Stomach (tissue), 9 donors: ENCODE measurements around the gene REN. TPM values are rescaled to one million over a fixed set of nuclear protein-coding genes. Genes with fewer than 3 reads are reported as not detected.

Source experiments
- DNase-seq, 2 donors: peaks; one replicate each; pipeline versions ENCODE4 v3.0.0 to v3.0.0-alpha.2; 2013 to 2019
- H3K27ac ChIP-seq, 5 donors: fragments of 200-600 bp in 4 of 5; sonication (generic) in 4 of 5; one replicate each; pipeline ENCODE4 v1.5.1; 2013 to 2019; ENCODE audit warnings: mild to moderate bottlenecking in 1 of 5, moderate library complexity in 1 of 5
- H3K27me3 ChIP-seq, 3 donors: fragments of 200-600 bp; sonication (generic); one replicate each; pipeline ENCODE4 v1.5.1; 2017 to 2019; ENCODE audit warnings: mixed run types in 1 of 3
- H3K36me3 ChIP-seq, 4 donors: fragments of 200-600 bp; sonication (generic); 1 replicate in 3 of 4; 2 replicates in 1 of 4; pipeline ENCODE4 v1.5.1; 2016 to 2019
- H3K4me1 ChIP-seq, 4 donors: fragments of 200-600 bp; sonication (generic); one replicate each; pipeline ENCODE4 v1.5.1; 2016 to 2019
- H3K4me3 ChIP-seq, 4 donors: fragments of 200-600 bp; sonication (generic) in 3 of 4; one replicate each; pipeline ENCODE4 v1.5.1; 2016 to 2019; ENCODE audit warnings: mild to moderate bottlenecking in 1 of 4
- H3K9me3 ChIP-seq, 4 donors: fragments of 200-600 bp; sonication (generic); one replicate each; pipeline ENCODE4 v1.5.1; 2016 to 2019
- EP300 ChIP-seq: sonication (generic); formaldehyde crosslinking; IDR thresholded peaks from one replicate; pipeline ENCODE4 v1.6.1; 2017; ENCODE audit warnings: antibody characterized with exemption
- POLR2A ChIP-seq, 4 donors: fragments of 450-650 bp; IDR thresholded peaks; one replicate each; pipeline ENCODE4 v1.6.1; 2016; ENCODE audit warnings: antibody characterized with exemption in 4 of 4, control low read depth in 2 of 4, mild to moderate bottlenecking in 1 of 4, moderate library complexity in 1 of 4
- POLR2AphosphoS5 ChIP-seq, 3 donors: sonication (generic); formaldehyde crosslinking; IDR thresholded peaks; one replicate each; pipeline ENCODE4 v1.6.1; 2016; ENCODE audit warnings: antibody characterized with exemption in 3 of 3
- WGBS, 5 donors: extraction: QIAGEN DNeasy Blood & Tissue Kit in 3 of 5; methylation state at CpG; one replicate each; pipeline versions ENCODE4 v1.1.5 to v1.1.7; 2013 to 2018; 5-methylcytosine and 5-hydroxymethylcytosine counted together
- intact Hi-C: fragments of 100-400 bp; cut with DNase I; formaldehyde crosslinking; loops from one replicate; pipeline ENCODE4 v1.15.1; 2023; ENCODE audit warnings: low total_unique reads
- polyA plus RNA-seq, 3 donors: library from polyadenylated mRNA; stranded (reverse); fragments of 200-250 nt; gene quantifications; one replicate each; pipeline ENCODE4 v1.2.3, GENCODE V29; 2013
- total RNA-seq, 5 donors: library from RNA; depleted of rRNA; stranded (reverse); fragments of >200 nt; gene quantifications; one replicate each; pipeline versions ENCODE4 v1.1.0 to v1.2.3, GENCODE V29; 2014 to 2016
- TF ChIP-seq, protein P1 (sequence below), 7 experiments: fragments of 450-650 bp in 4 of 7; fragments of 200-600 bp in 3 of 7; sonication (generic) in 3 of 7; IDR thresholded peaks; one replicate each; pipeline ENCODE4 v1.5.1; 2016 to 2019; ENCODE audit warnings: antibody characterized with exemption in 7 of 7, control low read depth in 2 of 7, mild to moderate bottlenecking in 1 of 7
- donor health status: healthy with polysubstance abuse.
- donor health status: Bipolar disorder and iron deficiency.
- donor health status: healthy.

Gene REN
- total and polyA plus RNA-seq, 8 donors = 0.08 TPM; not detected in 7

DNA sequence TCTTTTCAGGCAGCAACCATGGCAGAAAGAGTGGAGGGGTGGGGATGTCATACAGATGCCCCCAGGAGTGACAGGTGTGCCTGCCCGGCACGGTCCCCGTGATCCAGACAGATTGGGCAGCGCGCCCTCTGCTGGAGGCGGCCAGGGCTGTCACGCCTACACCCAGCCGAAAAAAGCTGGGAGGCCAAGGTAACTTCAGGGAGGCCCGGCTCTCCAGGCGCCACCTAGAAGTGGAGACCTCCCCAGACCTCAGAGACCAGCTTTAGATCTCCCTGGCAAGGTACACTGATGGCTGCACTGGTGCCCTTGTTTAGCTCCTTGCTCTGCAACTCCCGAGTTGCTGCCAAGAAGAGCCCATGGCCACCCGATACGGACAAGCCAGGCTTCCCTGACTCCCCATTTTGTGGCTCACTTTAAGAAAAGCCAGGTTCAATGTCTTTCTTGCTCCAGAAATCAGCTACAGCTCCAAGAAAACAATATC is 41.0 kb upstream of the REN start:
- 9 to 19% (median 12%) methylated on average over 13 of the region's 13 CpGs for WGBS, 5 donors
- Histone ChIP-seq H3K36me3 (no peaks in the 10 kb centered on the region), H3K4me3 (no peak overlapping the region)

DNA sequence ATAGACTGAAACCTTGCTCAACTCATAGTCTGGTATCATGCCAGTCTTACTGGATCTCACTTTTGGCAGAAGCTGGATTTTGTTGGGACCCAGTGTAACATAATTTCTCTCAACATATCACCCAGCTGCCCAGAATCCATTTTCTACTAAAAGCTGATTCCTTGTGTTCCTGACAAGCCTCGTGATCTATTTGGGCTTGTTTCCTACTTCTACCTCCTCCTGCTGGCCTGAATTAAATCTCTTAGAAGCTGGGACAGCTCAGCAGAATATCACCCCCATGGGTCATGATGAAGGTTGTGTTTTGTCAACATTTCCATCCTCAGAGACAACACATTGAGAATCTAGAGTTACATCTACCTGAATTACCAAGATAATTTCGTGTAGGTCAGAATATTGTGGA is 40.0 kb upstream of the REN start:
- 40 to 66% (median 50%) methylated on average over 2 of the region's 2 CpGs for WGBS, 5 donors
- intact Hi-C loops = no loop called here
- H3K27me3 ChIP-seq = peaks cover 0 to 17% (median 0%) of the 10 kb centered on the region in 3 donors

More for the DNA sequence above, 41.0 kb upstream of the REN start:
- Histone ChIP-seq H3K9me3 (no peaks in the 10 kb centered on the region), H3K4me1 (peaks cover 4 to 13% (median 9%) of the 10 kb centered on the region in 4 donors), H3K27me3 (peaks cover 0 to 14% (median 0%) of the 10 kb centered on the region in 3 donors), H3K27ac (peak overlapping the region in 3 of 5 donors; percentile 3 to 29 (median 20))
- intact Hi-C loops = no loop called here
- TF ChIP-seq EP300 (no peak), POLR2AphosphoS5 (IDR thresholded peaks at IDR 0.05) (peak in 1 of 3 donors; percentile 14), POLR2A (IDR thresholded peaks at IDR 0.05) (no peak)
- TF ChIP-seq, protein P1, sequence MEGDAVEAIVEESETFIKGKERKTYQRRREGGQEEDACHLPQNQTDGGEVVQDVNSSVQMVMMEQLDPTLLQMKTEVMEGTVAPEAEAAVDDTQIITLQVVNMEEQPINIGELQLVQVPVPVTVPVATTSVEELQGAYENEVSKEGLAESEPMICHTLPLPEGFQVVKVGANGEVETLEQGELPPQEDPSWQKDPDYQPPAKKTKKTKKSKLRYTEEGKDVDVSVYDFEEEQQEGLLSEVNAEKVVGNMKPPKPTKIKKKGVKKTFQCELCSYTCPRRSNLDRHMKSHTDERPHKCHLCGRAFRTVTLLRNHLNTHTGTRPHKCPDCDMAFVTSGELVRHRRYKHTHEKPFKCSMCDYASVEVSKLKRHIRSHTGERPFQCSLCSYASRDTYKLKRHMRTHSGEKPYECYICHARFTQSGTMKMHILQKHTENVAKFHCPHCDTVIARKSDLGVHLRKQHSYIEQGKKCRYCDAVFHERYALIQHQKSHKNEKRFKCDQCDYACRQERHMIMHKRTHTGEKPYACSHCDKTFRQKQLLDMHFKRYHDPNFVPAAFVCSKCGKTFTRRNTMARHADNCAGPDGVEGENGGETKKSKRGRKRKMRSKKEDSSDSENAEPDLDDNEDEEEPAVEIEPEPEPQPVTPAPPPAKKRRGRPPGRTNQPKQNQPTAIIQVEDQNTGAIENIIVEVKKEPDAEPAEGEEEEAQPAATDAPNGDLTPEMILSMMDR (IDR thresholded peaks at IDR 0.05) = peak in 5 of 7 experiments; percentile 64 to 91 (median 86)
- DNase-seq = peak; percentile 83 to 84

GRCh38 chr1:204205486-204205885 is 39.3 kb upstream of the REN start:
- Histone ChIP-seq H3K27ac (no peak overlapping the region), H3K4me1 (peaks cover 4 to 13% (median 9%) of the 10 kb centered on the region in 4 donors), H3K36me3 (no peaks in the 10 kb centered on the region), H3K27me3 (peaks cover 0 to 24% (median 0%) of the 10 kb centered on the region in 3 donors), H3K9me3 (no peaks in the 10 kb centered on the region), H3K4me3 (no peak overlapping the region)
- no peak for DNase-seq
- TF ChIP-seq, protein P1 (IDR thresholded peaks at IDR 0.05) = no peak
- TF ChIP-seq POLR2AphosphoS5 (IDR thresholded peaks at IDR 0.05) (no peak), POLR2A (IDR thresholded peaks at IDR 0.05) (no peak), EP300 (no peak)
- intact Hi-C loops = no loop called here

More for the DNA sequence above, 40.0 kb upstream of the REN start:
- no peaks in the 10 kb centered on the region for H3K9me3 ChIP-seq
- H3K36me3 ChIP-seq = no peaks in the 10 kb centered on the region
- no peak overlapping the region for H3K27ac ChIP-seq
- TF ChIP-seq POLR2AphosphoS5 (IDR thresholded peaks at IDR 0.05) (no peak), EP300 (no peak), POLR2A (IDR thresholded peaks at IDR 0.05) (no peak)
- TF ChIP-seq, protein P1 (IDR thresholded peaks at IDR 0.05) = no peak
- peaks cover 4 to 13% (median 9%) of the 10 kb centered on the region in 4 donors for H3K4me1 ChIP-seq
- no peak for DNase-seq
- no peak overlapping the region for H3K4me3 ChIP-seq

DNA sequence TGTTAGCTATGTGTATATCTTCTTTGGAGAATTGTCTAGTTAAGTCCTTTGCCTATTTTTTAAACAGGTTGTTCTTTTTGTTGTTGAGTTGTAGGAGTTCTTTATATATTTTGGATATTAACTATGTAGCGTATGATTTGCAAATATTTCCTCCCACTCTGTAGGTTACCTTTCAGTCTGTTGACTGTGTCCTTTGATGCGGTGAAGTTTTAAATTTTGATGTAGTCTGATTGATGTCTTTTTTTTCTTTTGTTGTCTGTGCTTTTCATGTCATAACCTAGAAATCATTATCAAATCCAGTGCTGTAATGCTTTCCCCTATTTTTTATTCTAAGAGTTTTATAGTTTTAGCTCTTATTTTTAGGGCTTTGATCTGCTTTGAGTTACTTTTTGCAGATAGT is 38.8 kb upstream of the REN start:
- no peak for TF ChIP-seq POLR2A (IDR thresholded peaks at IDR 0.05)
- TF ChIP-seq, protein P1 (IDR thresholded peaks at IDR 0.05) = no peak
- no peak for TF ChIP-seq POLR2AphosphoS5 (IDR thresholded peaks at IDR 0.05)
- no peak for TF ChIP-seq EP300
- H3K27me3 ChIP-seq = peaks cover 0 to 25% (median 0%) of the 10 kb centered on the region in 3 donors
- intact Hi-C loops = no loop called here
- H3K9me3 ChIP-seq = no peaks in the 10 kb centered on the region
- H3K4me1 ChIP-seq = peaks cover 4 to 13% (median 9%) of the 10 kb centered on the region in 4 donors
- 66 to 80% (median 74%) methylated on average over 2 of the region's 2 CpGs for WGBS, 5 donors
- H3K4me3 ChIP-seq = no peak overlapping the region
- no peaks in the 10 kb centered on the region for H3K36me3 ChIP-seq
- DNase-seq = no peak
- no peak overlapping the region for H3K27ac ChIP-seq
